ENCODE data around the gene SPNS2.
A peak's percentile ranks its signal among the peaks of the same experiment; 100 is the strongest.
"Not testable (repeated sequence)": the region's sequence is repeated elsewhere in the genome, so short reads cannot be mapped to it uniquely, and the experiment has no call there.

Gene SPNS2

DNA sequence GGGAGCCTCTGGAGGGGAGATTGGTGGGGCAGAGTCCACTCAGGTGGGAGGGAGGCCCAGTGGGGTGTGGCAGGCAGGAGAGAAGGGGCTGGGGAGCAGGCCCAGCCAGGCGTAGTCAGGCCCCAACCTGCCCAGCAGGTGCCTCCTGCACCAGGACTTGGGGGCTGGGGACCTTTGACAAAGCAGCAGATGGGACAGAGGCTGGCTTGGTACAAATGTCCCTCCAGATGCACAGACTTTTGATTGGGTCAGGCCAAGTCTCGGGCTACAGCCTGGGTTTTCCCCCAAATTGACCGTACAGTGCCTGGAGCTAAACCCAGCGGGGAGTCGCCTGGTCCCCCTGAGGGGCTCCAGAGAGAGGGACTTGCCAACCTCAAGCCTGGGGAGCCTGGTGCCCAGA is 61.3 kb downstream of the SPNS2 start:
- no peak for DNase-seq (ENCODE audit: extremely low spot score, insufficient read length, low read depth)
- no peak for FAIRE-seq

GRCh38 chr17:4560421-4560820 is 61.7 kb downstream of the SPNS2 start, which contains the start of gene GGT6:
Gene GGT6 (minus strand): TSS chr17:4560577. CDS start chr17:4560521, 56 bp downstream.
- no peak for DNase-seq (ENCODE audit: extremely low spot score, insufficient read length, low read depth)

DNA sequence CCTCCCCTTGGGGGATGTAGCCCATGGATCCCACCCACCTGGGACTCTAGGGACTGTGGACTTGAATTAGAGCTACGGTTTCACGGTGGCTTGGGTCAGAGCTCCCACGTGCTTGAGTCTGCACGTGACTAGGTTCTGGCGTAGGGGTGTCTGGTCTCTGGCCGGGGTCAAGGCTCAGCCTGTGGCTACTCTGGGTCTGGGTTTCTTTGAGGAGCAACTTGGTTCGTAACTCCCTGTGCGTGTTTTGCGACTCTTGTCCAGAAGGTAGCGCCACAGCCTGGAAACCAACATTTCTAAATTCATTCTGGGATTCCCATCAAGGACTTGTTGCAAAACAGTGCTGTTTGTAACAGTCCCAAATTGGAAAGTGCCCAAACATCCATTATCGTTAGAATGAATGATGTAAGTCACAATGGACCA is 62.2 kb downstream of the SPNS2 start:
- FAIRE-seq (no peak), DNase-seq (ENCODE audit: extremely low spot score, insufficient read length, low read depth) (no peak)

More at GRCh38 chr17:4560421-4560820, 61.7 kb downstream of the SPNS2 start, which contains the start of gene GGT6:
- no peak for FAIRE-seq

DNA sequence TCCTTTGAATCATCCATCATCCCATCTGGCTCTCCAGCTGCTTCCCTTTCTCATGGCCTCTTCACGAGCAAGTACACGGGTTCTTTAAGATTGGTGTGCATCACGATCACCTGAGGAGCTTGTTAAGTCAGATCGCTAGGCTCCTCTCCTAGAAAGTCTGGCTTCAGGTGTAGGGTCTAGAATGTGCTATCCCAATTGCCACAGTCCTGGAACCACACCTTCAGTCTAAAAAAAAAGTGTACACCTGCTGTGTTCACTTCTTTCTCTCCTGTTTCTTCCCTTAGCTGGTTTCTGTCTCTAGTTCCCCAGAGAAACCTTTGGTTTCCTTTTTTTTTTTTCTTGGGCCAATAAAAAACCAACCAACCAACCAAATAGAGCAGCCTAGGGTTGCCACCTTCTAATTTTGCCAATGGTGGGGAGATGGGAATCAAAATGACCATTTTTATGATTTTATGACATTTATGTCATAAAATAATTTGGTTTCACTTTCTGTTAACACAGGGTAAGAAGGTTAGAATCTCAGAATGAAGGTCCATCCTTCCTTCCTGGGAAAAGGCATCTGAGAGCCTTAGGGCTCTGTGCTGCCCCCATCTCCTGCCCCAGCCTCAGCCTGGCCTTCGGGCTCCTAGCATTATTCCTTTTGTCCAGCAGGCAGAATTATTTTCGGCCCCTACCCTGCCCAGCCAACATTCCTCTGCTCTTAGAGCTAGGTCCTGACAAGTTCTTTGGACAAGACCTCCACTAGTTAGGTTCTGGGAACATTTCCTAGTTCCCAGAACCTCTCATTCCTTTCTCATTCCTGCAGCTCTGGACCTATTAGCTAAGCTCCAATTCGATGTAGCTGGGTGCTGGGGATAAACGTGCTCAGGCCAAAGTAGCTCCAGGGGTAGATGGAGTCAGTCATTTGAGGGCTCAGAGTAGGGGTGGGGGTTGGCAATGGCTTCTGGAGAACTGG is 63.6 kb downstream of the SPNS2 start:
- peak; percentile 71 for FAIRE-seq

DNA sequence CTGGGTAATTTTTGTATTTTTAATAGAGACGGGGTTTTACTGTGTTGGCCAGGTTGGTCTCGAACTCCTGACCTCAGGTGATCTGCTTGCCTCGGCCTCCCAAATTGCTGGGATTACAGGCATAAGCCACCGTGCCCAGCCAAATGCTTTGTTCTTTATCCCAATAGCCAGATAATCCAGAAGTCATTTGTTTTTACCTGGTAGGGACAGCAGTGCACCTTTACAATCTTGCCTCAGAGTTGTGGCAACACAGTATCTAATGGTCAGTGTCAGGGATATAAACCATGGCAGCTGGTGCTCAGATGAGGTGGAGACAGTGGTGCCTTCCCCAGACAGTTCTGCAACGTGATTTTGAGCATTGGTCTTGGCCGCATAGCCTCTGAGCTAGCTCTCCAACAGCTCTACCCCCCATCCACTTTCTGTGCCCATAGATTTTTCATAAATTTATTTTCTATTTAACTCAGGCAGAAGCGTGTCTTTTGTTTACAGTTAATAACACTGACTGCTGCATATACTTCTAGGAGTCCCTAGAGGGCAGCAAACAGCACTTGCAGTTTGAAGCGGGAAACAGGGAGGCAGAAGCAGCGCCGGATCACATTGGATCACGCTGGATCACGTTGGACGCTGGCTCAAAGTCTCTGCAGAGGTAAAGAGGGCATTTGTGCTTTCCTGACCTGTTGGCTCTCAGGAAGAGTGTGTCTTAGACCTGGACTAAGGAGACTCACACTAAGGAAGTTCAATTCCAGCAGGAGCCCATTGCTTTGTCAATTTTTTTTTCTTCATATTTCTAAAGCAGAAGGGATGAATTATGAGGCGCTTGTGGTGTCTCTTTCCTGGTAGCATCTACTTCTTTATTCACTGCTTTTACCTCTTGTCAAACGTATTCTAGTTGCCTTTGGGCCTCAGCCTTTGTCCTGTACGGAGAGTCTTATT is 66.8 kb downstream of the SPNS2 start:
- DNase-seq (ENCODE audit: extremely low spot score, insufficient read length, low read depth) (peak; percentile 44), FAIRE-seq (peak; percentile 88)

More for the DNA sequence above, 63.6 kb downstream of the SPNS2 start:
- DNase-seq (ENCODE audit: extremely low spot score, insufficient read length, low read depth): no peak

GRCh38 chr17:4566785-4567184 is 68.1 kb downstream of the SPNS2 start:
- DNase-seq (ENCODE audit: extremely low spot score, insufficient read length, low read depth): peak; percentile 44

GRCh38 chr17:4569591-4569990 is 70.9 kb downstream of the SPNS2 start:
- no peak for DNase-seq (ENCODE audit: extremely low spot score, insufficient read length, low read depth)
- no peak for FAIRE-seq

More at GRCh38 chr17:4566785-4567184, 68.1 kb downstream of the SPNS2 start:
- FAIRE-seq: peak; percentile 72

GRCh38 chr17:4572131-4572530 is 73.5 kb downstream of the SPNS2 start:
- no peak for FAIRE-seq
- no peak for DNase-seq (ENCODE audit: extremely low spot score, insufficient read length, low read depth)

DNA sequence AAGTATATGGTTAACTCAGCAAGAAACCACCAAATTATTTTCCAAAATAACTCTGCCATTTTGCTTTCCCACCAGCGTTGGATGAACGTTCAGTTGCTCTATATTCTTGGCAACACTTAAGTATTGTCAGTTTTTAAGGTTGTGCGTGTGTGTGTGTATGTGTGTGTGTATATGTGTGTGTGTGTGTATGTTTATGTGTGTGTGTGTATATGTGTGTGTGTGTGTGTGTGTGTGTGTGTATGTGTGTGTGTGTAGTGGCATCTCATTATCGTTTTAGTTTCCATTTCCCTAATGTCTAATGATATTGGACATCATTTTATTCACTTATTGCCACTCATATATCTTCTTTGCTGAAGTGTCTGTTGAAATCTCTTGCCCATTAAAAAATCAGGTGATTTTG is 74.4 kb downstream of the SPNS2 start:
- FAIRE-seq (no peak), DNase-seq (ENCODE audit: extremely low spot score, insufficient read length, low read depth) (no peak)

DNA sequence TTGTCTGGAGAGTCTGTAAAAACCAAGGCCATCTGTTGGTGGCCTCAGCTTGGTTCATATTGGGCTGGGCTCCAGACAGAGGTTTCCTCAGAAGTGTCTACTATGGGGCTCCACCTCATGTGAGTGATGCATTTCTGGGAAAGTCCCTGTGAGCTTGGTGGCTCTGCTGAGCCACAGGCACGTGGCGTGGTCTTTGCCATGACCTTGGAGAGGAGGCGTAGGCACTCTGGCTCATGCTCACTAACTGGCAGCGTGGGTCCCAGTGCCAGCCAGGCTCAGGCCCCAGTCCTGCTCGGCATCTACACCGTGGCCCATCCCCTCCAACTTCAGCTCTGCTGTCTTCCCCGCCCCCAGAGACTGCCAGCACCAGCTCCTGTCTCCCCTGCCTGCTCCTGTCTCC is 75.0 kb downstream of the SPNS2 start:
- FAIRE-seq (peak; percentile 47), DNase-seq (ENCODE audit: extremely low spot score, insufficient read length, low read depth) (no peak)

DNA sequence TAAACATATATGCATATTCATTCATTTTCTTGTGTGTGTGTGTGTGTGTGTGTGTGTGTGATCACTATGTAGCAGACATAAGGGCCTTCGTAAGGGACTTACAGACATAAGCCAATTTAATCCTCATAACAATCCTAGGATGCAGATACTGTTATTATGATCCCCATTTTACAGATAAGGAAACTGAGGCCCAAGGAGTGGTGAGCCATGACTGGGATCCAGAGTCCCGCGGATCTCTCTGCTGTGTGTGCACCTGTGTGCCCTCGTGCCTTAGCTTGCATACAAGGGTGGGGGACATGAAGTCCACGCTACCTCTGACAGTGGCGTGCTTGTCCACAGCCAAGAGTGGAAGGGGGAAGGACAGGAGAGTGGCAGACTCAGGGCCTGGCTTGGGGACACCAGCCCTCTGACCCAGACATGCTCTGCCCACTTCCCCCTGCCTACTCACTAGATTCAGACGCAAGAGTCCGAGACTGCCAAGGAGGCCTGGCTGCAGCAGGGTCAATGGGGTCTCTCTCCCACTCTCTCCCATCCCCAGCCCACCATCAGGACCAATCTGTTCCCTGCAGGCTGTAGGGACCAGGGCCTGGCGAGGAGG is 75.9 kb downstream of the SPNS2 start:
- DNase-seq (ENCODE audit: extremely low spot score, insufficient read length, low read depth) (no peak), FAIRE-seq (no peak)

DNA sequence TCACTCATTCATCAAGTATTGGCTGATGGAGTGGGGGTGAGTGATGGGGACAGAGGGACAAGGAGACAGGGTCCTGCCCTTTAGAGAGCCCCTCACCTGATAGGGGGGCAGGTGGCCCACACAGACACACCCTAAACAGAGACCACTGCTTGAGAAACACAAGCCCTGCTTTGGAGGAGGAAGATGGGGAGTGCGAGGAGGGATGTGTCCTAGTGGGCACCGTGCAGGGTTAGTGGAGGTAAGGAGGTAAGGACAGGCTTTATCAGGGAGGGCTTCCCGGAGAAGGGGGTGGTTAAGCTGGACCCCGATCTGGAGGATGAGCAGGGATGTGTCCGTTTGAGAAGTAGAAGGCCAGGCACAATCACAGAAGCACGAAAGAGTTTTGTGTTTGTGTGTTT is 77.5 kb downstream of the SPNS2 start:
- no peak for FAIRE-seq
- DNase-seq (ENCODE audit: extremely low spot score, insufficient read length, low read depth): no peak

GRCh38 chr17:4576729-4577322 is 78.1 kb downstream of the SPNS2 start:
- FAIRE-seq (no peak), DNase-seq (ENCODE audit: extremely low spot score, insufficient read length, low read depth) (no peak)

GRCh38 chr17:4577386-4577993 is 78.8 kb downstream of the SPNS2 start:
- no peak for DNase-seq (ENCODE audit: extremely low spot score, insufficient read length, low read depth)
- FAIRE-seq: no peak

- FAIRE-seq: not testable (repeated sequence)
Measured at GRCh38 chr17:4578349-4578748, 79.7 kb downstream of the SPNS2 start.

GRCh38 chr17:4579678-4580077 is 81.0 kb downstream of the SPNS2 start:
- no peak for FAIRE-seq

More at GRCh38 chr17:4578349-4578748, 79.7 kb downstream of the SPNS2 start:
- not testable (repeated sequence) for DNase-seq (ENCODE audit: extremely low spot score, insufficient read length, low read depth)

DNA sequence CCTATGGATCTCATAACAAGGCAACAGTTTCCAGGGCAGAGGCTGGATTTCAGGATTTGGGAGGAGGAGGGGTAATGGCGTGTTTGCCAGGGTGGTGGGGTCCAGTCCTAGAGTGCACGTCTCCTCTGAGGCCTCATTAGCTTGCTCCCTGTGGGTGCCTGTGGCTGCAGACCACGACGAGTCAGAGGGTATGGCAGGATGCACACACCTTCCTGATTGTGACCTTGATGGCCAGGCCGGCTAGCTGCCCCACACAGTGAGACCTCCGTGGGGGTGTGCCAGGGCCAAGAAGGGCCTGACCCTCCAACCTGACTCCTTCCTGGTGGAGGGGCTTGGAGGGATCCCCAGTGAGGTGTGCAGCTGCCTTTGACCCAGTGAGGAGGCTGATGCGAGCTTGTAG is 81.6 kb downstream of the SPNS2 start:
- DNase-seq (ENCODE audit: extremely low spot score, insufficient read length, low read depth) (no peak), FAIRE-seq (no peak)

More at GRCh38 chr17:4579678-4580077, 81.0 kb downstream of the SPNS2 start:
- no peak for DNase-seq (ENCODE audit: extremely low spot score, insufficient read length, low read depth)

- DNase-seq (ENCODE audit: extremely low spot score, insufficient read length, low read depth) (no peak), FAIRE-seq (no peak)
Measured at GRCh38 chr17:4582101-4582501, 83.4 kb downstream of the SPNS2 start.

- FAIRE-seq (no peak), DNase-seq (ENCODE audit: extremely low spot score, insufficient read length, low read depth) (no peak)
Measured at GRCh38 chr17:4582691-4583090, 84.0 kb downstream of the SPNS2 start.

All from GM18507 (cell line).